ENCODE measurements around the gene MDK.

Gene MDK

DNA sequence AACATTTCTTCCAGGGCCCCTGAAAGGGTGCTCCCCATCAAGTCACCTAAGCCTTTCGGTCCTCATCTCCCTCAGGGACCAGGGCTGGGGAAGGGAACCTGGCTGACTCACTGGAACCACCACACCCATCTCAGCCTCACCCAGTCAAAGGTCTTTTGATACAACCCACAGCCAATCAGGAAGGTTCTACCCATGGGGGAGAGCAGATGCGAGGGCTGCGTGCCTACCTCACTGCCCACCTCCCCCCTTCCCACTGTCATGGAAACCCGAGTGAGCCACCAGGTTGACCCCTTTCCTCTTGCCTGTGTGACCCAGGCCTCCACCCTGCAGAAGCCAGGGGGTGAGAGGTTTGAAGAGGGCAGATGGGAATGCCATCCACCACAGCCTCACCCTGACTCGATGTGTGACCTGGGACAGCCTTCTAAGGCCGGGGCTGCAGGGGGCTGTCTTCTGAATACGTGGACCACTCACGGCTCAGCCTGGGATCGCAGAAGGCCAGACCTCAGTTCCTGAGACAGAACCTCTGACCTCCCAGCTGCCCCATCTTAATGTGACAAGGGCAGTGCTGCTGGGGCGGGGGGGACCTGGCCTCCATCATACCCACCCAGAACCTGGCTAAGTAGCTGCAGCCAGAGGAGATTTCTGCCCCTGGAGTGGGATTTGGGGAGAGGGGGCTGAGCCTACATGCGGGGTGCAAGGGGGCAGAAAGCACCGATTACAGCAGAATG, 2.7 kb downstream of the MDK start:
- DNase-seq: no peak

DNA sequence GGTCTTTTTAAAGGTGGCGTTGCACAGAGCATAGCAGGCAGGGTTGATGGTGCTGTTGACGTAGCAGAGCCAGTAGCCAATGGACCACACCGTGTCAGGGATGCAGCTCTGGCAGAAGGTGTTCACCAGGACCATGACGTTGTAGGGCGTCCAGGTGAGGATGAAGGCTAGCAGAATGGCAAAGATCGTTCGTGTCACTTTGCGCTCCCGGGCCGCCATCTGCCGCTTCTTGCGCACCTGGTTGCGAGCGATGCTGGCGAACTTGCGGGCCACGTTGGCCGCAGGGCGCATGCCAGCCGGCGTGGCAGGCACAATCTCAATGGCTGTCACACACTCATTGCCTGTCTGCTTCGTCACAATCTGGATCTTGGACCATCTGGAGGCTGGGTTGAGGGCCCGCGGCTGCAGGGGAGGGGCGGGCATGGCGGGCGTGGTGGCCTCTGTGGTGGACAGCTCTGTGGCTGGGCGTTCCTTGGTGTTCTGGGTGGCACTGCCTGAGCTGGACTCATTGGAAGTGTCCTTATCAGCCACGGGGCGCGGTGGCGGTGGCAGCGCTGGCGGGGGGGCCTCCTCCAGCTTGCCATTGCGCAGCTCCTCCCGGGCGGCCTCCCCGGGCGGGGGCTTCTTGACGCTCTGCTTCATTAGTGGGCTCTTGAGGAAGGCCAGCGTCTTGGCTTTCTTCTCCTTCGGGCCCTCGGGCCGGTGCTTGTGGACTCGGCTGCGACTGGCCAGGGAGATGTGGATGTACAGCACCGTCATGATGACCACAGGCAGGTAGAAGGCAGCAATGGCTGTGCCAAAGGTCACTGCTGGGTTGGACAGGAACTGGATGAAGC, 3.9 kb downstream of the MDK start:
- DNase-seq: no peak

DNA sequence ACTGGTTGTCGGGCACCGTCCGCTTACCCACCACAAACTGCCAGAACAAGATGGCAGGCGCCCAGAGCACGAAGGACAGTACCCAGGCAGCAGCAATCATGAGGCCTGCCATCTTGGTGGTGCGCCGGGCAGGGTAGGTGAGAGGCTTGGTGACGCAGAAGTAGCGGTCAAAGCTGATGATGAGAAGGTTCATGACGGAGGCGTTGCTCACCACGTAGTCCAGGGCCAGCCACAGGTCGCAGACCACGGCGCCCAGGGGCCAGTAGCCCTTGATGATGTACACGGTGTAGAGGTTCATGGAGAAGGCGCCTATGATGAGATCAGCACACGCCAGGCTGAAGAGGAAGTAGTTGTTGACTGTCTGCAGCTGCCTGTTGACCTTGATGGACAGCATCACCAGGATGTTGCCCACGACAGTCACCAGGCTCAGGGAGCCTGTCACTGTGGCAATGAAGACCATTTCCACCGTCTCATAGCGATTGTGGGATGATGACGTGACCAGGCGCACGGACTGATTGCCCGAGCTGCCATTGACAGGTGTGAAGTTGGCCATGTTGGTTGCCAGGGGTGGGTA, 4.6 kb downstream of the MDK start:
- peak; percentile 52 for DNase-seq

DNA sequence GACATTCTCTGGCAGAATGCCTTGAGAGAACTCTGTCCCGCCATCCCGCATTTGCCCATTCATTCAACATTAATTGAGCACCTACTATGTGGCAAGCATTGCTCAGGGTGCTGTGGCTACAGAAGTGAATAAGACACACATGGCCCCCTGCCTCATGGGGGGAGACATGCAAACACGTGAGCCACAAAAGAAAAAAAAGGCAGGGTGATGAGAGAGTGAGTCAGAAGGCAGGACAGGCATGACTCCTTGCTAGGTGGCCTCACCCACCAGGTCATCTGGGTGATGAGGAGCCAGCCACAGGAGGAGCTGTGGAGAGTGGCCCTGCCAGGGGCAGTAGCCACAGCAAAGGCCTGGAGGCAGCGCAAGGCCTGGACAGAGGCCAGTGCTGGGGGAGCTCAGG, 5.2 kb downstream of the MDK start:
- no peak for DNase-seq

DNA sequence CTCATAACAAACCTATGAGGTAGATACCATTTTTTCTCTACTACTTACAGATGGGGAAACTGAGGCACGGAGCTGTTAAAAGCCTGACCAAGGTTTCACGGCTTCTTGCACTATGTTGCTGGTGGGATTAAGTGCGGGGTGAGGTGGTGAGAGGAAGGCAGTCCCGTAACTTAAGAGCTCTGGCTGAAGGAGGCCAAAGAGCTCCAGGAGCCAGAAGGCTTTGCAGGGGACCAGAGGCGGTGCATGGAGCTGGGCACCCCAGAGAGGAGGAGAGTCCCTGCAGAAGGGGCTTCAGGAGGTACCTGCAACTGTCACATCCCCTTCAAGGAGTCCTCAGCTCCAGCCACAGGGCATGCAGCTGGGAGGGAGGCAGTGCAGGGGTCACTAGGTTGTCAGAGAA, 6.0 kb downstream of the MDK start:
- DNase-seq: no peak

DNA sequence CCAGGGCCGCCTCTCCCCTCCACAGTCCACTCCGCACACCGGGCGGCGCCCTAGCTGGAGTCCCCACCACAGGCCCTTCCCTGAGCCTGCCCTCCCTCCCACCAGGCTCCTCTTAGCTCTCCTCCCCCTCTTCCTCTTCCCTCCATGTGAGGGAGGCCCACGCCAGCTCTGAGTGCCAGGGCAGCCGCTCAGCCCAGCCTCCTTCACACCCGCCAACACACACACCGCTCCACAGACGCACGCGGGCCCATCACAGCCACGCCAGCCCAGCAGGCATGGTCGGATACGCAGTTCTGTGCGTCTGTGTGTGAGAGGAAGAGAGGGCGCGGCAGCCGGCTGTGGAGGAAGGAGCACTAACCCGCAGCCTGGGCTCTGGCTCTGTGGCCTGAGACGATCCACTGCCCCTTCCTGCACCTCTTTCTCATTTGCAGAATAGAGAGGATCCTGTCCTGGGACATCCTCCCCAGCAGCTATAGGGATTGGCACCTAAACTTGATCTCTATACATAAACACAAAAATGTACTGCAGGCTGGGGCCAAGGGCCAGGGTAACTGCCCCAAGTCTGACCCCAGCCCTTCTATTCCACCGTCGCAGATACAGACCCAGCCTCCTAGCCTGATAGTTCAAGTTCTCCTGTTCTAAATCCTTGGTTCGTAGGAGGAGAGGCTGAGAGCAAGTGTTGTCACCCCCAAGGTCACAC, 6.6 kb downstream of the MDK start:
- DNase-seq: peak; percentile 62

DNA sequence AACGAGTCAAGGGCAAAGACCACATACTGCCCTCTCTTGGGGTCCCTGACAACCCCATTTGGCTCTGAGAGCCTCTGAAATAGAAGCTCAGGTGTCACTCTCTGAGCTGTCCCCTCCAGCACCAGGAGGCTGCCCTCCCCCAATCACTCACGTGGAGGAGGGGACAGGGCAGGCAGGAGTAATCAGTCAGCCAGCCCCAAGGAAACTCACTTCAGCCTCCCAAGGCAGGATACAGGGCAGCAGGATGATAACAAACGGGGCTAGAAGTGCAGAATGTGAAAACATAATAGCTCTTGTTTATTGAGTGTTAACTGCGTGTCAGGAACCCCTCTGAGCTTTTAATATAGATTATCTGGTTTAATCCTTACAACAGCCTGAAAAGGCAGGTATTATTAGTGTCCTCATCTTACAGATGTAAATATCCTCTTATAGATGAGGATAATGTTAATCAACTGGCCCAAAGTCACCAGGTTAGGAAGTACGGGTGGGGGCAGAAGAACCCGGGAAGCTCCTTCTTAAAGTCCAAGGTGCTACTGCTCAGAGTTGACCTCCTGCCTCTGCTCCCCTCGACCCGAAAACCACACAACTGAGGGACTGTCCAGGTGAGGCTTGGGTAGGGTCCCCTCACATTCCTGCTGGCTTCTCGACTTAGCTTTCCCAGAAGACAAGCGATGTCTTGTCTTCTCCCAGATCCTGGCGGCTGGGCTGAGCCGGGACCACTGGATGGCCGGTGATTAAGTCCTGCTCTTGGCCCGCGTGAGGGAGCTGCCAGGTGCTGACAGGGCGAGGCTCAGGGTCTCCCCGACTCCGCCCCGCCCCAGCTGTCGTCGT, 7.4 kb downstream of the MDK start:
- DNase-seq: no peak

DNA sequence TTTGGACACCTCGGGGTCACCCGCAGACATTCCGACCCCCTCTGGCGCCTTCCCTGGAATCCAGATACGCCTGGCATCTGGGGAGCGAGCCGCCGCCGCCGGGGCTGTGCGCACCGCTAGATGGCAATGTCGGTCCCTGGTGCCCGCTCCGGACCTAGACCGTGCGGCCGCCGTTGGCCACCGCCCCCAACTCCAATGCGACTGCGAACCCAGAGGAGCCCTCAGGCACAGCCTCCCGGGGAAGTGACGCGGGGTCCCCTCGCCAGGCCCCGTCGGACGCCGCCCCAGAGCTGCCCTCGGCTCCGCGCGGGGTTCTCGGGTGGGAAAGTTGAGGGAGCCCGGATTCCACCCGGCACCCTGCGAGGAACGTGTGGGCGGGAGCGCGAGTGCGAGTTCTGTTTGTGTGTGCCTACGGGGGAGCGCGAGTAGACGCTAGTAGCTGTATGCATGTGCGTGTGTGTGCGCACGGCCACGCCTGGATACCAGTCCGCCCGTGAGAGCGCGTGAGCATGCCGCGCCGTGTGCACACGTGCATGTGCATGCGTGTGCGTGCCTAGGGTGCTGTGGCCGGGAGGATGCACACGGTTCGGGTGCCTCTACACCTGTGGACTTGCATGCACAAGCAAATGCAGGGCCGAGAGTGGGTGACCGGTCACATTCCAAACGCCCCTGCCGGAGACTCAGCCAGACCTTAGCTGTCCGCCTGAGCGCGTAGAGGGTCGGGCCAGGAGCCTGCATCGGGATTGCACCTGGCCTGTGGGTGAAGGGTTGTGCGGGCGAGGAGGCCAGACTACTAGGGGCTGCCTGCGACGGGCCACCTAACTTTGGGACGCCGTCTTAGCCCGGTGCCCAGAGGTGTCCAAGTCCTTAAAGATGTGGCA, 8.2 kb downstream of the MDK start:
- DNase-seq: peak; percentile 64

DNA sequence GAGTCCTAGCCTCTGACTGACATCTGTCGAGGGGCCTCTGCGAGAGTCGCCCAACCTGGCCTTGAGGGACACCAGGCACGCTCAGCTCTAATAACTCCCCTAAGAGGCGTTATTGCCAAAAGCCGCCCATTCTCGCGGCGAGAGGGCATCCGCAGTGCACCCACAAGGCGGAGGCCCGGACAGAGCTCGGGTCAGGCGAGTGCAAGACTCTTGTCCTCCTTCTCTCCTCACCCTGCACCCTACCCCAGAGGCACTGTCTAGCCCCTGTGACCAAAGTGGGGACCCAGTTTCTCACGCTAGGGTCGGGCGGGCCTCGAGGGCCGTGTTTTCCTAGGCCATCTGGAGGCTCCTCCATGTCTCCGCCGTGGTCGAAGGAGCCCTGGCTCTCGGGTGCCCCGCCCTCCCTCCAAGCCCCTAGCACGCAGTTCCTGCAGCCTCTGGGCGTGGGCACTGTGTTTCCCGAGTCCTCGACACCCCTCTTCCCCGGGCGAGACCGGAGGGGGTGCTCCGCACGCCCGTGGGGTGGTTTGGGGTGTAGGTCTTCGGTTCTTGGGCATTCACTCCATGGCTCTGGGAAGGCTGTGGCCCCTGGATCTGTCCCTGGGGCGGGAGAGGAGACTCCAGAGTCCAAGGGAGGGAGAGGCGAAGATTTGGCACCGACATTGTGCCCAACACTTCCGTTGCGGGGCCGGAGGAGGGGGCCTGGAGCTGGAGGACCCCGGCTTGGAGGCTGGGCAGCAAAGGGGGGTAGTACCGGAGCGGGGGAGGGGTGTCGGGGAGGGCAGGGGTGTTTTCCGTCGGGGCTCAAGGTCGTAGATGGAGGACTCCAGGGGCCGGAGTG, 9.1 kb downstream of the MDK start:
- DNase-seq: no peak

DNA sequence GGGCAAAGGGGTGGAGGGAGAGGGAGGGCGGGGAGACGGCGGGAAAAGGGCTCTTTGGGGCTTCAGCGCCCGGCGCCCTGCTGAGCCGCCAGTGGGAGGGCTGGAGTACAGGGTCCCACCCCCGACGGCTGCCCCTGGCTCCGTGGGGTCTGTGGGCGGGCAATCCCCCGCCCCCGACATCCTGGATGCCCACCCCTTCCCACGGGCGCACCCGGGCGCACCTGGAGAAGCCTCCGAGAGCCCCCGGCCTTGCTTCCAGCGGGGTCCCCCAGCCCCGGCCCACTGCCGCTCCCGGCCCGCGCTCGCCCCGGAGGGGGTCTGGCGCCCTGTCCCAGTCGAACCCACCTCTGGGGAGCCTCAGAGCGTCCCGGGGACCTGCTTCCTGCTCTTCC, 9.7 kb downstream of the MDK start:
- DNase-seq: no peak

DNA sequence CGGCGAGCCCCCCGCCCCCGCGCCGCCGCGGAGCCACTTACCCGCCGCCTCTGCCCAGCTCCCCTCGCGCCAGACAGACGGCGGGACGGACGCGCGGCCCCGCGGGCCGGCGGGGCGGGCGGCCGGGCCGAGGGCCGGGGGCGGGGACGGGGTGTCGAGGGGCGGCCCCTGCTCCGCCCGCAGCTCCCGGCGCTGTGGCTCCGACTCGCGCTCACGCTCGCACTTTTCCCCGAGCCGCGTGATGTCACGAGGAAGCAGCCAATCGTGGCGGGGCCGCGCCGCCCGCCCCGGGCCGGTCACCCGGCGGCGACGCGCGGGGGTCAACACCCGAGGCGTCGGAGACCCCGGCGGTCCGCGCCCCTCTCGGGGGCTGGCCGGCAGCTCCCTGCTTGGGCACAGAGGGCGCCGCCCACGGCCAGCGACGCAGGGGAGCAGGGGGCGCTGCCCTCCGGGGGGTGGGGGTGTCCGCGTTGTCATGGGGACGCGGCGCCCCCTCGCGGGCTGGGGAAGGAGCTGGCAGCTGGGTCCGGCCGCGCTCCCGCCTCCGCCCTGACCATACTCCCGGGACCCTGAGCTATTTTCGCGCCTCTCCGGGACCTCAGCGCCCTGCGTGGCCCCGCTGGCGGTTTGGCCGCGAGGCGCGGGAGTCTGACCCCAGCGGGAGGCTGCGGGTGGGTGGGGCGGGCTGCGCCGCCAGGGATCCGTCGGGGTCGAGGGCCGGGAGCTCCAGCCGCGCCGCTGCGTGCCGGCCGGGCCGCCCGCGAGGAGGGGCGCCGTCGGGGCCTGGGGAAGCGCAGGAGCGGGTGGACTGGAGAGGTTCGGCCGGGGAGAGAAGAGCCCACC, 10.3 kb downstream of the MDK start, which contains the start of gene CHRM4:
Gene CHRM4, minus strand, starts transcription at position 199 of the 843 bp plus-strand sequence. CDS start 5,219 bp downstream, outside the sequence.
- peak; percentile 26 for DNase-seq

DNA sequence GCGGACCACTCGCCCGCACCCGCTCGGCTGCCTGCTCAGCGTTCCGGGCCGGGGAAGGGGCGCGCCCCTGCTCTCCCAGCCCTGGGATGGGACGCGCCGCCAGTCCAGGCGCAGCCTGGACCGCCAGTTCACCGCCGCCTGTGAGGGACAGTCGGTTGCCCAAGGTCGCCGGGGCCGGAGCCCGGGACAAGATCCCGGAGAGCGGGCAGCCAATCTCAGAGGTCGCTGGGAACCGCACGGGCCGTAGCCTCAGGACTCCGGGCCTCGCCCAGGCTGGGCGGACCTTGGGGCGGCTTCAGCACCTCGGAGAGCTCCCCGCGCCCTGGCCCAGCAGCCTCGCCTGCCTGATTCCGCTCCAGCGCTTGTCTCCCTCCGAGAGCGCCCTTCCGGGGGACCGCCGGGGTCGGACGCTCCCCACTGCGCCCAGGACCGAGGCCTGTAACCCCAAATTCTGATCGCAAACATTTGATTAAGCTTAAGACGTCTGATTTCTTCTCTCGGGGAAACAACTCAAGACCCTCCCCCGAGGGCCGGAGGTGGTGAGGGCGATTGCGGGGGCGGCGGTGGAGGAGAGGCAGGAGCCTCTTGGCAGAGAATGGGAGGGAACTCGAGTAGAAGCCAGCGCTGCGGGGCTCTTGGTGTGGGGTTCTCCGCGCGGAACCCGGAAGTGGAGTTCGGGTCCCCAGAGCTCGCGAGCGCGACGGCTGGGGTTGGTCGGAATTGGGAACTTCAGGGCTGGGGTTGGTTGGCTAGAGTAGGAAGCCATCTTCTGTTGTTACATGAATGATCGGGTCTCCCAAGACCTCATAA, 11.2 kb downstream of the MDK start:
- peak; percentile 72 for DNase-seq

DNA sequence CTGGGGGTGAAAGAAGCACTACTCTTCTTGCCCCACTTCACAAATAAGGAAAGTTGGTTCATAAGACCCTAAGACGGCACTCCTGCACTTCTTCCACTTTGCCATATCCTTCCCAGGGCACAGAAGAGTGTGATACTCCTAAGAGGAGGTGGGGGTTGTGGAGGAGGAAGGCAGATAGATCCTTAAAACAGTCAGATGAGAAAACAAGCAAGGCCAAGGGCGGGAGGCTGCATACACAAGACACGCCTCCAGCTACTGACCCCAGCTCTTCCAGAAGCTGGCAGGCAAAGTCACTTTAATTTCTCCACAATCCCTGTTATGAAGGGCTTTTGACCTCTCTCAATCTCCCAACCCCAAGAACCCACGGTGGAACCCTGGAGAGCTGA, 11.8 kb downstream of the MDK start:
- DNase-seq: no peak

DNA sequence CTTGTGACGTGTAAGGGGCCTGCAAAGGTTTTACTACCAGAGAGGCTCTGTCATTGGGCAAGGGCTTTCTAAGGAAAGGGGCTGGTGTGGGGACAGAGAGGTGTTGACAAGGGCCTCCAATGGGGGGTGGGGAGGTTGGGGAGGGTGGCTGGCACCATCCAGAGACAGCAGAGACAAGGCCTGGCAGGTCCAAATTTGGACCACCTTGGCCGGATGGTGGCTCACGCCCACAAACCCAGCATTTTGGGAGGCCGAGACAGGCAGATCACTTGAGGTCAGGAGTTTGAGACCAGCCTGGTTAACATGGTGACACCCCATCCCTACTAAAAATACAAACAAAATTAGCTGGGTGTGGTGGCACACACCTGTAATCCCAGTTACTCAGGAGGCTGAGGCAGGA, 12.3 kb downstream of the MDK start:
- no peak for DNase-seq

DNA sequence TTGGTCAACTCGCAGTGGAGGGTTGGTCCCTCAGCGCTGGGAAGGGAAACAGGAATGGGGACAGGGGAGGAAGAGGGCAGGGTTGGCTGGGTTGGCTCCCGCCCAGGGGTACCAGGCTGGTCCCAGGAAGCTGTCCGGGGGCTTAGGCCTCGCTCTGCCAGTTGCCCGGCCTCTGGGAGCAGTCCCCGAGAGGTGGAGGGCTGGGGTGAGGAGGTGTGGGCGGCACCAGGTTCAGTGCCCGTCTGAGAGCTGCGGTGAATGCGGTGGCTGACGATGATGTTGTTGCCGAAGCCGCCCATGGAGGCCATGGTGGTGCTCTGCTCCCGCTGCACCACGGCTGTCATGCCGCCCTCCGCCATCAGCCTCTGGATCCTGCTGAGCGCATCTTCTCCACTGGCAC, 16.1 kb downstream of the MDK start:
- DNase-seq: no peak

DNA sequence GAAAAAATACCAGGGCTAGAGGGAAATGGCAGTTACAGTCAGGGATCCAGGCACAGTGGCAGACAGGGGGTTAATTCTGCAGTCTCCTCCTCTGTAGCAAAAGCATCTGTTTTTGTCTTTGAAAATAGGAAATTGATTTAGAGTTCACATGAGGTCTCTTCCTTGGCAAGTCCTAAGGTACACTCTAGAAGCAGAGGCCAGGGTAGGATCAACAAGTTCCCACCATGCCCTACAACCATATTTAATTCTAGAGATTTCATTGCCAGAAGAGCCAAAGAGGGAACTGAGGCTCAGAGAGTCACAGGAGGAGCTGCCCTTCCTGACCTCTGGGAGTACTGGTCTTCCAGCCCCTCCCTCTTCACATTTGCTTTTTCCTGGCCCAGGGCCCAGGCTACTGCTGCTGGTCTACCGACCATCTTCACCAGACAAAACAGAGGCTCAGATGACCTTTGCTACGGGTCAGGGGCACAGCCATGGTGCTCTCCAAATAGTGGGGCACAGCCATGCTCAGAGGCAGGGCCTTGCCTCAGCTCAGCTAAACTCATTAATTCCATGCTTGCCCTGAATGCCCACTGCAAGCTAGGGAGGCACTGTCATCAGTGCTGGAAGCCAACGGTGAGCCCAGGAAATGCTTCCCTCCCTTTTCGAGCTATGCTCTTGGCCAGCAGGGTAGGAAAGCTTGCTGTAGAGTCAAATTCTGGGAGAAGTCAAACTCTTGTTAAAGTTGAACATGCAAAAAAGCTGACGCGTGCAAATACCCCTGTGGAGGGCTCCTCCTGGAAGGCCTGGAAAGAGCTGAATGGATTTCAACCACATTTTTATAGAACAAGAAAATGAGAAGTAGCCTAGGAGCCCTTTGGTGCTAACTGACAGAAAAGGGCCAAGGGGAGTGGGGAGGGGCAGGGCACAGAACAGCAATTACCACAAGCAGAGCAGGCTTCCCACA, 21.8 kb downstream of the MDK start:
- no peak for DNase-seq

DNA sequence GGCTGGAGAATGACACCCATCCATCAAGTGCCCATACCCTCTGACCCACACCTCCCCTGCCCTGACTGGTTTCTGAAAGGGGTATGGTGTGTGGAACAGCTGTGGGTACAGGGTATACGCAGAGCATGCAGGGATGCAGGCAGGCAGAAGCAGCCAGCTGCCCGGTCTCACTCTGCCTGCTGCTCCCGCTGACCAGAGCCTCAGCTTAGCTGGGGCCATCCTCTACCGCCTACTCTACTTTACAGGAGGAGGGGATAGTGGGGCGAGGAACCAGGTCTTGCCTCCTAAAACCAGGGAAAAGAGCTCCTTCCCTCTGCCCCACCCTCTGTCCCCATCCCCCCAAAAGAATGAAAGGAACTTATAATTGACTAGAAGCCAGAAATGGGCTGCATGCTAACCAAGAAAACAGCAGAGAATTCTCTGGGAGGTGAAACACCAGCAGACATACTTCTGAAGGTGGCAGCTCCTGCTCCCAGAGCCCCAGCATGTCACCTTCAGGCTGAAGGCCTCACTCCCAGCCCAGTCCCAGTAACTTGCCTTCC, 23.1 kb downstream of the MDK start:
- DNase-seq: no peak
